ENCODE results near the gene STRA8.

Gene STRA8

DNA sequence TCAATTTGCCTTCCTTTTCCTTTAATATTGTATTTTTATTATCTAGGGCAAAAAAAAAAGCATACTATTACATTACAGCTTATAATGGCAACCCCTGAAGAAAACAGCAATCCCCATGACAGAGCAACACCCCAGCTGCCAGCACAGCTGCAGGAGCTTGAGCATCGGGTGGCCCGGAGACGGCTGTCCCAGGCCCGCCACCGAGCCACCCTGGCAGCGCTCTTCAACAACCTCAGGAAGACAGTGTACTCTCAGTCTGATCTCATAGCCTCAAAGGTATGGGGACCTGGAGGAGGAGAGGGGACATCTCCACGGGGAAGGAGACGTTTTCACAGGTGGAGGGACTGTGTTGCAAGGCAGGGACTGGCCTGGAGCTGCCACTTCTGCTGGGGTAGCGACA lies 6.8 kb downstream of the STRA8 start:
- TF ChIP-seq, protein P1, sequence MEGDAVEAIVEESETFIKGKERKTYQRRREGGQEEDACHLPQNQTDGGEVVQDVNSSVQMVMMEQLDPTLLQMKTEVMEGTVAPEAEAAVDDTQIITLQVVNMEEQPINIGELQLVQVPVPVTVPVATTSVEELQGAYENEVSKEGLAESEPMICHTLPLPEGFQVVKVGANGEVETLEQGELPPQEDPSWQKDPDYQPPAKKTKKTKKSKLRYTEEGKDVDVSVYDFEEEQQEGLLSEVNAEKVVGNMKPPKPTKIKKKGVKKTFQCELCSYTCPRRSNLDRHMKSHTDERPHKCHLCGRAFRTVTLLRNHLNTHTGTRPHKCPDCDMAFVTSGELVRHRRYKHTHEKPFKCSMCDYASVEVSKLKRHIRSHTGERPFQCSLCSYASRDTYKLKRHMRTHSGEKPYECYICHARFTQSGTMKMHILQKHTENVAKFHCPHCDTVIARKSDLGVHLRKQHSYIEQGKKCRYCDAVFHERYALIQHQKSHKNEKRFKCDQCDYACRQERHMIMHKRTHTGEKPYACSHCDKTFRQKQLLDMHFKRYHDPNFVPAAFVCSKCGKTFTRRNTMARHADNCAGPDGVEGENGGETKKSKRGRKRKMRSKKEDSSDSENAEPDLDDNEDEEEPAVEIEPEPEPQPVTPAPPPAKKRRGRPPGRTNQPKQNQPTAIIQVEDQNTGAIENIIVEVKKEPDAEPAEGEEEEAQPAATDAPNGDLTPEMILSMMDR (IDR thresholded peaks at IDR 0.05; ENCODE audit: low read depth, low read length, missing control alignments), result no peak
- H3K4me3 ChIP-seq (ENCODE audit: low read depth, low read length), result no peak overlapping the region
- no peak for DNase-seq (ENCODE audit: low read depth)
- in situ Hi-C loops (cut with HindIII; ENCODE audit: low sequenced_read_pairs), result no loop called here

DNA sequence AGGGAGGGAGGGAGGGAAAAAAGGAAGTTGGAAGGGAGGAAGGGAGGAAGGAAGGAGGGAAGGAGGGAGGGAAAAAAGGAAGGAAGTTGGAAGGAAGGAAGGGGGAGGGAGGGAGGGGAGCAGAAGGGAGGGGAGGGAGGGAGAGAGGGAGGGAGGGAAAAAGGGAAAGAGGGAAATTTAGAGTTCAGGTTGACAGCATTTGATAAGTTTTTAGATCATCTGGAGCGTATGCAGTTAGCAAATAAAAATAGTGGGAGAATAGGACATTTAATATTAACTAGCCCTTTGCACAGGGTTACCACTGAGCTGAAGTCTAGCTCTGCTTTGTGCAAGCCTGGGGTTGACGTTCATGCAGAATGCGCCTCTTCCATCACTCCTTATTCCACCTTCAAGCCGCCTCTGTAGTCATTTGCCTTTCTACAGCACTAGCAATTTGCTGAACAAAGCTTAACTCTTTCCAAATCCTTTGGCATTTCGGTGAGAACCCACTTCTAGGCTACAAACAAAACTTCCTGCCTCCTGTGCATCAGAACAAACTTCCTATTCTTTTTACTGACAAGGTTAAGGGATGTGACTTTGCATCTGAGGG lies 8.6 kb downstream of the STRA8 start:
- in situ Hi-C loops (cut with HindIII; ENCODE audit: low sequenced_read_pairs), result no loop called here
- TF ChIP-seq, protein P1 (IDR thresholded peaks at IDR 0.05; ENCODE audit: low read depth, low read length, missing control alignments), result no peak
- DNase-seq (ENCODE audit: low read depth), result no peak
- H3K4me3 ChIP-seq (ENCODE audit: low read depth, low read length), result no peak overlapping the region

DNA sequence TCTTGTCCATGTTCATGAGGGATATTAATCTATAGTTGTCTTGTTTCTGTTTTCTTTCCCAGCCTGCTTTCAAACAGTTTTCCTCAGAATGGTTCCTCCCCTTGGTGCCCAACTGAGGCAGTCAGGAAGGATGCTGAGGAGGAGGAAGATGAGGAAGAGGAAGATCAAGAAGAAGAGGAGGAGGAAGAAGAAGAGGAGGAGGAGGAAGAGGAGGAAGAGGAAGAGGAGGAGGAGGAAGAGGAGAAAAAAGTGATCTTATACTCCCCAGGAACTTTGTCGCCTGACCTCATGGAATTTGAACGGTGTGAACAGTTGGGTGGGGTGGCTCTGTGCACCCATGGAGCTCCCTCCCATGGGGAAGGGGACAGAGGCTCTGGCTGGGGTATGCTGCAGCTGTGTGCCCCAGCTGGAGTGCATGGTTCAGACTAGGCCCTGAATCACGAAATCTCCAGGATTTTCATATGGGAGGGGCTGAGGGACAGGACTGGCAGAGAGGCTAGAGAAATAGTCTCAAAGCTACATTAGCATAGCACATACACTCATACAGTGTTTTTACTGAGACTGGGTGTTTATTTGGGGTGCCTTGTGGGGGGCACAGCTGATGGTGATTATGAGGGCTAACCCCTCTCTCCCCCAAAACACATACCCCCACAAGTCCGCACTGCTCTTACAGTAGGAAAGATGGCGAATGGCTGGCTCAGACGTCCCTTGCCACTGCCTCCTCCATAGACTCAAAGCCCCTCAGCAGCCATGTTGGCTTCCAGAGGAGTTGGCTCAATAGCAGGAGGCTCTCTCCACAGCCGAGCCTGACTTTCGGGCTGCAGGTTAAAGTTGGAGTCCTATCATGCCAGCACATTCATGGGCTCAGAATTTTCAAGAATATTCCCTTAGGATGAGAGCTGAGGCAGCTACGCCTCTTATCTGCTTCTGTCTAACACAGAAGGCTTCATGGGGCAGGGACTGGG lies 11.9 kb downstream of the STRA8 start:
- no peak for DNase-seq (ENCODE audit: low read depth)
- in situ Hi-C loops (cut with HindIII; ENCODE audit: low sequenced_read_pairs), result no loop called here

GRCh38 chr7:135246191-135246825 lies 12.7 kb downstream of the STRA8 start:
- DNase-seq (ENCODE audit: low read depth), result no peak
- no peak overlapping the region for H3K4me3 ChIP-seq (ENCODE audit: low read depth, low read length)
- in situ Hi-C loops (cut with HindIII; ENCODE audit: low sequenced_read_pairs), result no loop called here
- TF ChIP-seq, protein P1 (IDR thresholded peaks at IDR 0.05; ENCODE audit: low read depth, low read length, missing control alignments), result no peak

More for the DNA sequence above, 11.9 kb downstream of the STRA8 start:
- H3K4me3 ChIP-seq (ENCODE audit: low read depth, low read length), result no peak overlapping the region
- TF ChIP-seq, protein P1 (IDR thresholded peaks at IDR 0.05; ENCODE audit: low read depth, low read length, missing control alignments), result no peak

- H3K4me3 ChIP-seq (ENCODE audit: low read depth, low read length), result no peak overlapping the region
- DNase-seq (ENCODE audit: low read depth), result no peak
- TF ChIP-seq, protein P1 (IDR thresholded peaks at IDR 0.05; ENCODE audit: low read depth, low read length, missing control alignments), result no peak
- in situ Hi-C loops (cut with HindIII; ENCODE audit: low sequenced_read_pairs), result no loop called here
These were observed 14.3 kb downstream of the STRA8 start for GRCh38 chr7:135247746-135248471.

DNA sequence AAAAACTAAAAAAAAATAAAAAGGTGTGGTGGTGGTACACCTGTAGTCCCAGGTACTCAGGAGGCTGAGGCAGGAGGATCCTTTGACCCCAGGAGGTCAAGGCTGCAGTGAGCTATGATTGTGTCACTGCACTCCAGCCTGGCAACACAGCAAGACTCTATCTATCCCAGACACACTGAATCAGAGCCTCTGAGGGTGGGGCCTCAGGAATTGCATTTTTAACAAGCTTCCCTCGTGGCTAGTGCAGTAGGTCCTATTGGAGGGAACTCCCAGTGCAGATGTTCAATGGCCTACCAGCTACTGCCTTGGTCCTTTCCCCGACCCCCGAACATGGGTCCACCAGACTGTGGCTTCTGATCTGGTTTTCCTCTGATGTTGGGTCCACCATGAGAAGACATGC lies 14.9 kb downstream of the STRA8 start:
- no peak for DNase-seq (ENCODE audit: low read depth)
- no peak overlapping the region for H3K4me3 ChIP-seq (ENCODE audit: low read depth, low read length)
- TF ChIP-seq, protein P1 (IDR thresholded peaks at IDR 0.05; ENCODE audit: low read depth, low read length, missing control alignments), result no peak
- in situ Hi-C loops (cut with HindIII; ENCODE audit: low sequenced_read_pairs), result no loop called here
